Pancreas (tissue), 10 donors: ENCODE data around the gene HOXA13. TPM values are rescaled to one million over a fixed set of nuclear protein-coding genes. Genes with fewer than 3 reads are reported as not detected.
A peak's percentile ranks its signal among the peaks of the same experiment; 100 is the strongest.

Experiments used
- ATAC-seq, 4 donors: fragments of 200-7000 bp; cut with Tn5 transposase; one replicate each; pipeline versions ENCODE4 v1.8.0 to v1.9.1; 2020; ENCODE audit warnings: mild to moderate bottlenecking in 4 of 4, moderate library complexity in 4 of 4
- DNase-seq, 6 donors: peaks; one replicate each; pipeline ENCODE4 v3.0.0-alpha.2; 2020
- FAIRE-seq: peaks from 2 replicates; lab custom pipeline; 2012; peaks lifted over from hg19 to GRCh38; lab: Jason Lieb, UNC
- H3K27ac ChIP-seq, 4 donors: fragments of 200-600 bp; sonication (generic); 1 replicate in 3 of 4; 2 replicates in 1 of 4; pipeline versions ENCODE4 v1.5.0 to v1.8.0; 2020
- H3K27me3 ChIP-seq, 4 donors: fragments of 200-600 bp; one replicate each; pipeline ENCODE4 v1.8.0; 2021
- H3K36me3 ChIP-seq, 3 donors: fragments of 200-600 bp; sonication (generic) in 1 of 3; one replicate each; pipeline versions ENCODE4 v1.5.0 to v1.8.0; 2020 to 2021
- H3K4me1 ChIP-seq, 3 donors: fragments of 200-600 bp; one replicate each; pipeline ENCODE4 v1.8.0; 2021
- H3K4me3 ChIP-seq, 4 donors: fragments of 200-600 bp; sonication (generic) in 2 of 4; one replicate each; pipeline versions ENCODE4 v1.5.0 to v1.8.0; 2020 to 2021
- H3K9me3 ChIP-seq, 4 donors: fragments of 200-600 bp; one replicate each; pipeline ENCODE4 v1.8.0; 2021
- WGBS, 2 donors: extraction: QIAGEN DNeasy Blood & Tissue Kit; methylation state at CpG; one replicate each; pipeline ENCODE4 v1.1.7; 2013; 5-methylcytosine and 5-hydroxymethylcytosine counted together
- intact Hi-C, 3 donors: fragments of 100-400 bp; cut with DNase I; formaldehyde crosslinking; loops; one replicate each; pipeline versions ENCODE4 v1.11.1 to v1.14.2; 2022
- polyA plus RNA-seq, 2 donors: library from polyadenylated mRNA; stranded (reverse); fragments of 200-250 nt; gene quantifications; one replicate each; pipeline ENCODE4 v1.2.3, GENCODE V29; 2013
- total RNA-seq, 6 donors: library from RNA; stranded (reverse); fragmentation: NEBNext Ultra II Directional in 4 of 6; extraction: Animal tissue kit (Norgen Biotek cat#: 25700) in 4 of 6; gene quantifications; one replicate each; pipeline versions ENCODE4 v1.2.1 to v1.2.4, GENCODE V29; 2021 to 2023
- TF ChIP-seq, protein P1 (sequence below), 4 donors: fragments of 200-600 bp; sonication (generic) in 3 of 4; IDR thresholded peaks; one replicate each; pipeline versions ENCODE4 v1.5.0 to v1.8.0; 2021; ENCODE audit warnings: antibody characterized with exemption in 4 of 4
- donor health status: healthy with polysubstance abuse.
- donor health status: DM: no; HTN: no; CAD: no; lungs with moderate emphysema.
- donor health status: DM: no; HTN: no; CAD: no.
- donor health status: control.
- donor health status: control.
- donor health status: Bipolar disorder and iron deficiency.
- donor health status: DM: yes; HTN: yes; CAD: no.
- donor health status: DM: no; HTN: no; CAD: no.
- donor health status: DM: no; HTN: no; CAD: no.
- donor health status: DM: yes; HTN: yes; CAD: no.

The HOXA13 gene
- total and polyA plus RNA-seq, 8 donors: 0.03 TPM; not detected in 7

DNA sequence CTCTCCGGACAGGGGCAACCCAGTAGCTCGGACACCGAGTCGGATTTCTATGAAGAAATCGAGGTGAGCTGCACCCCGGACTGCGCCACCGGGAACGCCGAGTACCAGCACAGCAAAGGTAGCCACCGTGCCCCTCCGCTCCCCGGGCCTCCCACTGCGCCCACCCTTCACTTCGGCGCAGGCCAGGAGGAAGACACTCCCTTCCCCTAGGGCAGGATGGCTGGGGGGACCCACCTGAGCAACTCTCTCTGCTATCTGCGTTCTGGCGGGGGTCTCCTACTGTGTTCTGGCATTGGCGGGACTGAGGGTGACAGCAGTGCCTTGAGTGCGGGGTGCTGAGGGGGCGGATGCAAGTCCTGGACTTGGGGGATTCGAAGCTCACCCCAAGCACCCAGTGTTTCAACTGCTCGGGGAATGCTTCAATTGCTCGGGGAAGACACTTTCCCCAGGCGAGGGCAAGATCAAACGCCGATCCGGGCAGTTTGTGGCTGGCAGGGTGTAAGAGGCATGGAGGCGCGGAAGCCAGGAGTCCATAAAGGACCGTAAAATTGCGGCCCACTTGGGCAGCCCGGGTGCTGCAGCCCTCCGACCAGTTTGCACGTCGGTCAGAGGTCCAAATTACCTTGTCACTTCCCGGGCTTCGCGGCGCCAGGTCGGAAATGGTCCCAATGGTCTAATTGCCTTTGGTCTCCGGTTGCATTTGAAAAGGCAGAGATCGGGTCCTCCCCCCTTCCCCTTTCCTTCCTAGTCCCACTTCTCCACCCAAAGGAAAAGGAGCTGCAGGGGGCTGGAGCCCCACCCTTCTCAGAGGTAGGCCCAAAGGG lies 43.7 kb upstream of the HOXA13 start:
- H3K4me3 ChIP-seq: peak overlapping the region in 1 of 4 donors; percentile 17
- WGBS, 2 donors: 7 to 8% methylated on average over 43 of the region's 43 CpGs
- TF ChIP-seq, protein P1, sequence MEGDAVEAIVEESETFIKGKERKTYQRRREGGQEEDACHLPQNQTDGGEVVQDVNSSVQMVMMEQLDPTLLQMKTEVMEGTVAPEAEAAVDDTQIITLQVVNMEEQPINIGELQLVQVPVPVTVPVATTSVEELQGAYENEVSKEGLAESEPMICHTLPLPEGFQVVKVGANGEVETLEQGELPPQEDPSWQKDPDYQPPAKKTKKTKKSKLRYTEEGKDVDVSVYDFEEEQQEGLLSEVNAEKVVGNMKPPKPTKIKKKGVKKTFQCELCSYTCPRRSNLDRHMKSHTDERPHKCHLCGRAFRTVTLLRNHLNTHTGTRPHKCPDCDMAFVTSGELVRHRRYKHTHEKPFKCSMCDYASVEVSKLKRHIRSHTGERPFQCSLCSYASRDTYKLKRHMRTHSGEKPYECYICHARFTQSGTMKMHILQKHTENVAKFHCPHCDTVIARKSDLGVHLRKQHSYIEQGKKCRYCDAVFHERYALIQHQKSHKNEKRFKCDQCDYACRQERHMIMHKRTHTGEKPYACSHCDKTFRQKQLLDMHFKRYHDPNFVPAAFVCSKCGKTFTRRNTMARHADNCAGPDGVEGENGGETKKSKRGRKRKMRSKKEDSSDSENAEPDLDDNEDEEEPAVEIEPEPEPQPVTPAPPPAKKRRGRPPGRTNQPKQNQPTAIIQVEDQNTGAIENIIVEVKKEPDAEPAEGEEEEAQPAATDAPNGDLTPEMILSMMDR (IDR thresholded peaks at IDR 0.05): no peak
- FAIRE-seq: no peak
- DNase-seq: no peak
- H3K27me3 ChIP-seq: peaks cover 0 to 75% (median 25%) of the 10 kb centered on the region in 4 donors
- intact Hi-C loops: no loop called here
- H3K4me1 ChIP-seq: peaks cover 0 to 16% (median 8%) of the 10 kb centered on the region in 3 donors
- no peak overlapping the region for H3K27ac ChIP-seq
- no peaks in the 10 kb centered on the region for H3K36me3 ChIP-seq
- H3K9me3 ChIP-seq: no peaks in the 10 kb centered on the region
- no peak for ATAC-seq

DNA sequence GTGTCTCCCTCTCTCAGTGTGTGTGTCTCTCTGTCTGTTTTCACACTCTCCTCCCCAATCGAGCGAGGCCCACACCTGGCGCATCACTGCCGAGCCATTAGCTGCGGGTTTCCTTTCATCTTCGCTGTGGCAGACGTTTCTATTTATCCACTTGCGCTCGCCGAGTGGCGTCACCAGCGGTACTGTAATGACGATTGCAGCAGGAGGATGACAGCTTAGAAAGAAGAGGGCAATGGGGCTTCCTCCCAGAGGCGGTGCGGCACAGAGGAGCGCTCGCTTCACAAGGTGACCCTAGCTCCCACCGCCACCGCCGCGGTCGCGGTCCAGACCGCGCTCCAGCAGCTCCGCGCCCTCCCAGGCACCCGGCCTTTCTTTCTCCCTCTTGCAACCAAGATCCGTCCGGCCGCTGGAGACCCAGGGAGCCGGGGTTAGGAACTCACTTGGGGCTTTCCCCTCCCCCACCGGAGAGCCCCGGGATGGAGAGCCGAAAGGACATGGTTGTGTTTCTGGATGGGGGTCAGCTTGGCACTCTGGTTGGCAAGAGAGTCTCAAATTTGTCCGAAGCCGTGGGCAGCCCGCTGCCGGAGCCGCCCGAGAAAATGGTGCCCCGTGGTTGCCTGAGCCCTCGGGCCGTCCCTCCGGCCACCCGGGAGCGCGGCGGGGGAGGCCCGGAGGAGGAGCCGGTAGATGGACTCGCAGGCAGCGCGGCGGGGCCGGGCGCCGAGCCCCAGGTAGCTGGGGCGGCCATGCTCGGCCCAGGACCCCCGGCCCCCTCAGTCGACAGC lies 42.9 kb upstream of the HOXA13 start, which contains the start of gene EVX1:
TSS of gene EVX1 (plus strand) at position 248 of the 785 bp plus-strand sequence. CDS start at position 477, 229 bp downstream.
- peaks cover 0 to 16% (median 8%) of the 10 kb centered on the region in 3 donors for H3K4me1 ChIP-seq
- H3K4me3 ChIP-seq: peak within 1 kb of the TSS in 1 of 4 donors; percentile 17
- H3K27me3 ChIP-seq: peaks cover 0 to 69% (median 23%) of the 10 kb centered on the region in 4 donors
- ATAC-seq (no peak), DNase-seq (peak in 1 of 6 donors; percentile 63), FAIRE-seq (no peak)
- no peak within 1 kb of the TSS for H3K27ac ChIP-seq
- TF ChIP-seq, protein P1 (IDR thresholded peaks at IDR 0.05): no peak
- H3K9me3 ChIP-seq: no peaks in the 10 kb centered on the region
- WGBS, 2 donors: 2 to 5% methylated on average over 47 to 62 of the region's 62 CpGs
- intact Hi-C loops: no loop called here
- no peaks in the 10 kb centered on the region for H3K36me3 ChIP-seq

DNA sequence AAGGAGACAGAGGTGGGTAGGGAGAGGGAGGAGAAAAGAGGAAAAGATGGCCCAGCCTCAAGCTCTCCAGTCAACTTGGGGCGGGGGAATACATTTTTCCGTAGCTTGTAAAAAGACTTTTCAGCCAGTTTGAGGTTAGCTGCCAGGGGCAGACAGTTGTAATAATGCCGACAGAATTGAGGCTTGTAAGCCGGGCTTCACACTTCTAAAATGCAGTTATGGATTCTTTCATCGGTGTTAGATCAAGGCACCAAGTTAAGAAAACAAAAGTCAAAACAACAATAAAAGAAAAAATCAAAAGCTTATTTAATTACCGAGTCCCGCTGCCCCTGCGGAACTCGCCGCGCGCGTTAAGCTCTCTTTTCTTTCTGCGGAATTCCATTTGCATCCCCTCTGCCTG lies 42.3 kb upstream of the HOXA13 start:
- peaks cover 0 to 66% (median 23%) of the 10 kb centered on the region in 4 donors for H3K27me3 ChIP-seq
- no peaks in the 10 kb centered on the region for H3K36me3 ChIP-seq
- intact Hi-C loops: no loop called here
- ATAC-seq (no peak), FAIRE-seq (no peak), DNase-seq (no peak)
- TF ChIP-seq, protein P1 (IDR thresholded peaks at IDR 0.05): no peak
- no peaks in the 10 kb centered on the region for H3K9me3 ChIP-seq
- H3K27ac ChIP-seq: no peak overlapping the region
- peak overlapping the region in 1 of 4 donors; percentile 17 for H3K4me3 ChIP-seq
- peaks cover 0 to 16% (median 8%) of the 10 kb centered on the region in 3 donors for H3K4me1 ChIP-seq
- 13 to 15% methylated on average over 14 of the region's 14 CpGs for WGBS, 2 donors

DNA sequence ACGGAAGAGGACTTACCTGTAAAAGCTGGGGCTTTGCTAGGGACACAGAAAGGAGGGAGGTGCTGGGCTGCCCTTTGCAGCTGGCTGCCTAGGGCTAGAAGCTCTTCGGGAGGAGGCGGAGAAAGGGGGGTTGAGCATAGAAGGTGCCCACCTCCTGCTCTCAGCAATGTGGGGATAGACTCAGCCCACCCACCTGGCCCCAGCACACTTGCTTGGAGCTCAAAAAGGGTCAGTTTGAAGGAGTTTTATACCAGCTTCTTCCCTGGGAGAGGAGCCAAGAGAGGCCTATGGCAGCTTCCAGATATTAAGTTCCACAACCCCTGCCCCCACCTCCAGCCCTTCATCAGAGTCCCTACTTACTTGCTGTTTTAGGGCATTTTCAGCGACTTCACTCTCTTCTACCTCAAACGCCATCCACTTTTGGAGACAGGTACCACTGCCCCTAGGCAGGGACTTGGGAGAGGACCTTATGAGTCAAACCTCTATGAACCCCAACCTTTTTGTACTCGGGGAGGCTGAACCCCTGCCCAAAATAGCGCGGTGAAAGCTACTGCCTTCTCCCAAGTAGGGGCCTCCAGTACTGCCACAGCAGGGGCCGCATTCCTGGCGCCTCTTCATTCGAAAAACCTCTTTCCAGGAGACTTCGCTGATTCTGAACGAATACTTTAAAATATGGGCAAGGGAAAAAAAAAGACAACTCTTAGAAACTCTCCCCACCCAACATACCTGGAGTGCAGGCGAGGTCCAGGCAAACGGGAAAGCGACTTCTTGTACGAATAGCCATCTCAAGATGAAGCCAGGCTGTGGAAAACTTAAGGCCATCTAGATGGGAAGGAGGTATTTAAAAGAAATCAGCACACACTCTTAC lies 41.5 kb upstream of the HOXA13 start:
- no peaks in the 10 kb centered on the region for H3K9me3 ChIP-seq
- no peak for ATAC-seq
- no peaks in the 10 kb centered on the region for H3K36me3 ChIP-seq
- peaks cover 0 to 16% (median 8%) of the 10 kb centered on the region in 3 donors for H3K4me1 ChIP-seq
- H3K27ac ChIP-seq: no peak overlapping the region
- no peak for FAIRE-seq
- H3K27me3 ChIP-seq: peaks cover 0 to 64% (median 23%) of the 10 kb centered on the region in 4 donors
- TF ChIP-seq, protein P1 (IDR thresholded peaks at IDR 0.05): no peak
- DNase-seq: no peak
- WGBS, 2 donors: 26 to 30% methylated on average over 17 of the region's 17 CpGs
- H3K4me3 ChIP-seq: no peak overlapping the region
- intact Hi-C loops: no loop called here
